CD4-positive, alpha-beta T cell treated with Interleukin-10 for 1 hour (primary cell): ENCODE measurements around the gene ZDHHC18.

Source experiments
- DNase-seq: peaks from one replicate; pipeline ENCODE4 v3.0.0-alpha.2; 2020

Gene ZDHHC18

GRCh38 chr1:26826261-26827105 is at the start of gene ZDHHC18:
ZDHHC18 (plus strand) TSS chr1:26826688; CDS start chr1:26826805, 117 bp downstream.
- peak; percentile 78 for DNase-seq

GRCh38 chr1:26779098-26779668 is 47.3 kb upstream of the ZDHHC18 start:
- DNase-seq: no peak

GRCh38 chr1:26780344-26780957 is 46.0 kb upstream of the ZDHHC18 start:
- no peak for DNase-seq

GRCh38 chr1:26781206-26781825 is 45.2 kb upstream of the ZDHHC18 start:
- no peak for DNase-seq

- no peak for DNase-seq
Observed at GRCh38 chr1:26782521-26783212, 43.8 kb upstream of the ZDHHC18 start.

GRCh38 chr1:26783646-26784022 is 42.9 kb upstream of the ZDHHC18 start:
- no peak for DNase-seq

GRCh38 chr1:26784023-26784871 is 42.2 kb upstream of the ZDHHC18 start:
- no peak for DNase-seq

- no peak for DNase-seq
Observed at GRCh38 chr1:26784886-26785285, 41.6 kb upstream of the ZDHHC18 start.

GRCh38 chr1:26785611-26786436 is 40.7 kb upstream of the ZDHHC18 start:
- DNase-seq: peak; percentile 27

GRCh38 chr1:26786437-26787380 is 39.8 kb upstream of the ZDHHC18 start:
- peak; percentile 20 for DNase-seq

GRCh38 chr1:26787381-26787705 is 39.1 kb upstream of the ZDHHC18 start:
- DNase-seq: peak; percentile 88

- DNase-seq: peak; percentile 88
Observed at GRCh38 chr1:26787706-26788514, 38.6 kb upstream of the ZDHHC18 start, which contains the start of gene PIGV. PIGV (plus strand) TSS chr1:26787950; CDS start chr1:26790816, 2,866 bp downstream.

GRCh38 chr1:26788515-26788785 is 38.0 kb upstream of the ZDHHC18 start:
- no peak for DNase-seq

GRCh38 chr1:26788836-26789611 is 37.5 kb upstream of the ZDHHC18 start:
- peak; percentile 91 for DNase-seq

GRCh38 chr1:26789612-26789865 is 36.9 kb upstream of the ZDHHC18 start:
- DNase-seq: no peak

- DNase-seq: no peak
Observed at GRCh38 chr1:26789931-26790330, 36.6 kb upstream of the ZDHHC18 start.

GRCh38 chr1:26790551-26790953 is 35.9 kb upstream of the ZDHHC18 start:
- peak; percentile 27 for DNase-seq

GRCh38 chr1:26791148-26791547 is 35.3 kb upstream of the ZDHHC18 start:
- no peak for DNase-seq

GRCh38 chr1:26791626-26792025 is 34.9 kb upstream of the ZDHHC18 start:
- no peak for DNase-seq
